Measurements from ENCODE around the gene PLPPR3.
"Not testable (repeated sequence)": the region's sequence is repeated elsewhere in the genome, so short reads cannot be mapped to it uniquely, and the experiment has no call there.

Gene PLPPR3

DNA sequence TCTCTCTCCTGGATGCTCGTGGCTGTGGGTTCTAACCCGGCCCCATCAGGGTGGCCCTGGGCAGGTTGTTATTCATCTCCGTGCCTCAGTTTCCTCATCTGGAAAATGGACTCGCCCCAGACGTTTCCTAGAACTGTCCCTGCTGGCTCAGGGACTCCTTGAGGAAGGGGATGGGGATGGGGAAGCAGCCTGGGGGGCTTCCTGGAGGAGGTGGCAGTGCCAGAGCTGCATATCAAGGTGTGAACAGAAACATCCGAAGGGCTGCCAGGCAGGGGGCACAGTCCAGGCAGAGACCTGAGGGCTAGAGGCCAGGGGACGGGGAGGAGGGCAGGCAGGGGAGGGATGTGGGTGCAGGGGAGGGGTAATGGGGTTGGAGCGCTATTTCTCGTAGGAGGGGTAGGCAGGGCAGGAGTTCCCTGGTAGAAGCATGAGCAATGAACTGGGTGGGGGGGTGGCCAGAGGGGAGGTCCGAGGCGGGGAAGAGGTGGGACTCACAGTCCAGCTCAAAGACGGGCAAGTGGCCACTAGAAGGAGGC lies 26.7 kb upstream of the PLPPR3 start:
- Histone ChIP-seq H3K36me3 (ENCODE audit: insufficient read depth, low read length) (no peaks in the 10 kb centered on the region), H3K9me3 (ENCODE audit: control insufficient read depth, insufficient read depth, low read length) (no peaks in the 10 kb centered on the region), H3K4me1 (ENCODE audit: insufficient read depth, low read length) (peaks cover 6% of the 10 kb centered on the region; the same call in 1 of the 2 replicates), H3K9ac (ENCODE audit: low read depth, low read length) (no peak overlapping the region)

DNA sequence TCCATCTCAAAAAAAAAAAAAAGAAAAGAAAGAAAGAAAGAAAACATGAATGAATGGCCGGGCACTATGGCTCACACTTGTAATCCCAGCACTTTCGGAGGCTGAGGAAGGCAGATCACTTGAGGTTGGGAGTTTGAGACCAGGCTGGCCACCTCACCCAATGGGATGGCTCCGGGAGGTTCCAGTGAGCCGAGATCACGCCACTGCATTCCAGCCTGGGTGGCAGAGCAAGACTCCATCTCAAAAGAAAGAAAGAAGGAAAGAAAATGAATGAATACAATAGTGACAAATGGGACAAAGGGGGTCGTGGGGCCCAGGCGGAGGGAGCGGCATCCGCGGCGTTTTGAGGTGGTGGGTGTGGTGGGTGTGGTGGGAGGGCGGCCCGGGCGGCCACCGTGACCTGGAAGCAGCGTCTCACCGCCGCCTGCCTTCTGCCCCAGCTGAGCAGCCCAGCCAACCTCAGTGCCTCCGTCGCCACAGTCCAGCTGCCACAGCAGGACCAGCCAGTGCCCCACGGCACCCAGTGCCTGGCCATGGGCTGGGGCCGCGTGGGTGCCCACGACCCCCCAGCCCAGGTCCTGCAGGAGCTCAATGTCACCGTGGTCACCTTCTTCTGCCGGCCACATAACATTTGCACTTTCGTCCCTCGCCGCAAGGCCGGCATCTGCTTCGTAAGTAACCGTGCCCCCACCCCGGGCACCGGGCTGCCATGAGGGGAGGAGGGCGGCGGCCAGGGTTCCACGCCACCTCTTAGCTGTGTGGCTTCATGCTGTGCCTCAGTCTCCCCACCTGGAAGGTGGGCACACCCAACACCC lies 24.2 kb upstream of the PLPPR3 start:
- no peaks in the 10 kb centered on the region for H3K36me3 ChIP-seq (ENCODE audit: insufficient read depth, low read length)
- no peak overlapping the region for H3K9ac ChIP-seq (ENCODE audit: low read depth, low read length)
- H3K9me3 ChIP-seq (ENCODE audit: control insufficient read depth, insufficient read depth, low read length): no peaks in the 10 kb centered on the region
- H3K4me1 ChIP-seq (ENCODE audit: insufficient read depth, low read length): peaks cover 6% of the 10 kb centered on the region; the same call in 1 of the 2 replicates

DNA sequence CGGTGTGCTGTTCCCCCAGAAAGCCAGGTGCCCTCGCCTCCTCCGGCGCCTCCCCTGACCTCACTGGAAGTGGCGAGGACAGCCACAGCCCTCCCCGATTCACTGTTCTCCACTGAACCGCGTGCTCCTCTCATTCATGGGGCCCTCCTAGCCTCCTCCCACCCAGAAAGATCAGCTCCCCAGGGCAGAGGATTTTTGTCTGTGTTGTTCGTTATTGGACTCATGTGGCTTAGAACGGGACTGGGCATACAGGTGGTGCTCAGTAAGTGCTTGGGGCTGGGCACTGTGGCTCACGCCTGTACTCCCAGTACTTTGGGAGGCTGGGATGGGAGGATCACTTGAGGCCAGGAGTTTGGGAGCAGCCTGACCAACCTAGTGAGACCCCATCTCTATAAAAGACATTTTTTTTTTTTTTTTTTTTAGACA lies 22.8 kb upstream of the PLPPR3 start:
- H3K9ac ChIP-seq (ENCODE audit: low read depth, low read length): no peak overlapping the region
- H3K36me3 ChIP-seq (ENCODE audit: insufficient read depth, low read length): no peaks in the 10 kb centered on the region
- no peaks in the 10 kb centered on the region for H3K4me1 ChIP-seq (ENCODE audit: insufficient read depth, low read length)
- no peaks in the 10 kb centered on the region for H3K9me3 ChIP-seq (ENCODE audit: control insufficient read depth, insufficient read depth, low read length)

DNA sequence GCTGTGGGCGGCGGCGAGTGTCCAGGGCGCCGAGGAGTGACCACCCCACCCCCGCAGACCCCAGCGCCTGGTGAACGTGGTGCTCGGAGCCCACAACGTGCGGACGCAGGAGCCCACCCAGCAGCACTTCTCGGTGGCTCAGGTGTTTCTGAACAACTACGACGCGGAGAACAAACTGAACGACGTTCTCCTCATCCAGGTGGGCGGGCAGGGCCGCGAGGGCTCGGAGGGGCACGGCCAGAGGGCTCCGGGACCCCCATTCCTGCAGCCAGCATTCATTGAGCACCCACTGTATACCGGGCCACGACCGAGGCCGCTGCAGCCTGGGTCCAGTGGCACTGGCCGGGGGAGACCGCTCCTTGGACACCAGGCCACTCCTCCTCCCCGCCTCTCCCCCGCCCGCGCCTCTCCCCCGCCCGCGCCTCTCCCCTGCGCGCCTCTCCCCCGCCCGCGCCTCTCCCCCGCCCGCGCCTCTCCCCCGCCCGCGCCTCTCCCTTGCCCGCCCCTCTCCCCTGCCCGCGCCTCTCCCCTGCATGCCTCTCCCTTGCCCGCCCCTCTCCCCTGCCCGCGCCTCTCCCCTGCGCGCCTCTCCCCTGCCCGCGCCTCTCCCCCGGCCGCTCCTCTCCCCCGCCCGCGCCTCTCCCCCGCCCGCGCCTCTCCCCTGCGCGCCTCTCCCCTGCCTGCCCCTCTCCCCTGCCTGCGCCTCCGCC lies 22.2 kb upstream of the PLPPR3 start:
- Histone ChIP-seq H3K9ac (ENCODE audit: low read depth, low read length) (peak overlapping the region; percentile 45; the same call in 1 of the 2 replicates), H3K9me3 (ENCODE audit: control insufficient read depth, insufficient read depth, low read length) (no peaks in the 10 kb centered on the region), H3K4me1 (ENCODE audit: insufficient read depth, low read length) (no peaks in the 10 kb centered on the region), H3K36me3 (ENCODE audit: insufficient read depth, low read length) (no peaks in the 10 kb centered on the region)

DNA sequence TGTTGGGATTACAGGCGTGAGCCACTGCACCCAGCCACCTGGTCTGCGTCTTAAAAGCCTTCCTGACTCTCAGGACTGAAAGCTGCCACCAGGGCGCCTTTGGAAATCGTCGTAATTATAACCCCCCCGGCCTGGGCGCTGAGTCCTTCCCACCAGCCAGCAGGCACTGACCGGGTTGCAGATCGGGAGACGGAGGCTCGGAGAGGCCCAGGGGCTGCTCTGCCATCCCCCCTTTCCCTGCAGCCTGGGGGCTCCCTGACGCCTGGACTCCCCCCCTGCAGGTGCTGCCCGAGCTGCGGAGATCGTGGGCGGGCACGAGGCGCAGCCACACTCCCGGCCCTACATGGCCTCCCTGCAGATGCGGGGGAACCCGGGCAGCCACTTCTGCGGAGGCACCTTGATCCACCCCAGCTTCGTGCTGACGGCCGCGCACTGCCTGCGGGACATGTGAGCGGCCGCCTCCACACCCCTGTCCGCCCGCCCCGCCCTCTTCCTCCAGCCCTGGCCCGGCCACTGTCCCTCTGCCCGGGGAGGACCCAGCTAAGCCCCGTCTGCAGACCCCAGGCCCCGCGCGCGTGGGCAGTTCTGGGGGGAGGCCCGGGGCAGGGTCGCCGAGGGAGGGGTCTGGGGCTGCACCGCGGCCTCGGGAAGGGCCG lies 21.6 kb upstream of the PLPPR3 start:
- Histone ChIP-seq H3K9me3 (ENCODE audit: control insufficient read depth, insufficient read depth, low read length) (no peaks in the 10 kb centered on the region), H3K9ac (ENCODE audit: low read depth, low read length) (peak overlapping the region; percentile 45; the same call in 1 of the 2 replicates), H3K4me1 (ENCODE audit: insufficient read depth, low read length) (no peaks in the 10 kb centered on the region), H3K36me3 (ENCODE audit: insufficient read depth, low read length) (no peaks in the 10 kb centered on the region)

DNA sequence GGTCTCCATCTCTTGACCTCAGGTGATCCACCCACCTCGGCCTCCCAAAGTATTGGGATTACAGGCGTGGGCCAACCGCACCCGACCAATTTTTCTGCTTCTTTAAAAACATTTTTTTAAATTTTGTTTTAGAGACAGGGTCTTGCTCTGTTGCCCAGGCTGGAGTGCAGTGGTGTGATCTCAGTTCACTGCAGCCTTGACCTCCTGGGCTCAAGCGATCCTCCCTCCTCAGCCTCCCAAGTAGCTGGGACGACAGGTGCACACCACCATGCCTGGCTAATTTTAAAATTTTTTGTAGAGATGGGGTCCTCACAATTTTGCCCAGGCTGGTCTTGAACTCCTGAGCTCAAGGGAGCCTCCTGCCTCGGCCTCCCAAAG lies 21.0 kb upstream of the PLPPR3 start:
- H3K36me3 ChIP-seq (ENCODE audit: insufficient read depth, low read length); H3K9me3 ChIP-seq (ENCODE audit: control insufficient read depth, insufficient read depth, low read length); H3K4me1 ChIP-seq (ENCODE audit: insufficient read depth, low read length): not testable (repeated sequence)
- peak overlapping the region; percentile 45; the same call in 1 of the 2 replicates for H3K9ac ChIP-seq (ENCODE audit: low read depth, low read length)

DNA sequence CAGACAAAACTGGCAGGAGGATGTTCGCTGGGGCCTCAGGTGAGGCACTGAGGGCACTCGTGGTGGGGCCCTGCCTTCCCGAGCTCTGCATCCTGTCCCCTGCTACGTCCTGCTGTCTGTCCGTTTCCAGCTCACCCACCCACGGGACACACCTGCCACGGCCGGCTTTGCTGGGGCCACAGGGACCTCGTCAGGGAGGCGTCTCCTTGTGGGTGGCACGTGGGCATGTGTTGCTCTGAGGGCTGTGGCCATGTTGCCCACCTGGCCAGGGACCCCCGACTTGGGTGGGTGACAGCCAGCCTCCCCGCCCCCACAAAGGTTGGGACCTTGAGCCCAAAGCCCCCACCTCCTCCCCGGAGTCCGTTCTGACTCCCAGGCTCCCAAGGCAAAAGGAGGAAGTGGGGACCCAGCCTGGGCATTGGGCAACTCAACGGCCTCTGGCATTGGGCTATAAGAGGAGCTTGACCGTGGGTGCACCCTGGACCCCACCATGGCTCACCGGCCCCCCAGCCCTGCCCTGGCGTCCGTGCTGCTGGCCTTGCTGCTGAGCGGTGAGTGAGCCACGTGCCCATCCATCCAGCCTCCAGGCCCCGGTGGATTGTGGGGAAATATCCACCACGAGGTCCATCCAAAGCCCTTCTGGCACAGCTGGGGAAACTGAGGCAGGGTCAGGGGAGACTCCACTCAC lies 18.9 kb upstream of the PLPPR3 start, which contains the start of gene PRTN3:
Gene PRTN3, plus strand, starts transcription at position 481 of the 688 bp plus-strand sequence. Its CDS starts 10 bp downstream, at position 491.
- Histone ChIP-seq H3K36me3 (ENCODE audit: insufficient read depth, low read length) (no peaks in the 10 kb centered on the region), H3K9me3 (ENCODE audit: control insufficient read depth, insufficient read depth, low read length) (no peaks in the 10 kb centered on the region), H3K9ac (ENCODE audit: low read depth, low read length) (no peak within 1 kb of the TSS), H3K4me1 (ENCODE audit: insufficient read depth, low read length) (no peaks in the 10 kb centered on the region)

DNA sequence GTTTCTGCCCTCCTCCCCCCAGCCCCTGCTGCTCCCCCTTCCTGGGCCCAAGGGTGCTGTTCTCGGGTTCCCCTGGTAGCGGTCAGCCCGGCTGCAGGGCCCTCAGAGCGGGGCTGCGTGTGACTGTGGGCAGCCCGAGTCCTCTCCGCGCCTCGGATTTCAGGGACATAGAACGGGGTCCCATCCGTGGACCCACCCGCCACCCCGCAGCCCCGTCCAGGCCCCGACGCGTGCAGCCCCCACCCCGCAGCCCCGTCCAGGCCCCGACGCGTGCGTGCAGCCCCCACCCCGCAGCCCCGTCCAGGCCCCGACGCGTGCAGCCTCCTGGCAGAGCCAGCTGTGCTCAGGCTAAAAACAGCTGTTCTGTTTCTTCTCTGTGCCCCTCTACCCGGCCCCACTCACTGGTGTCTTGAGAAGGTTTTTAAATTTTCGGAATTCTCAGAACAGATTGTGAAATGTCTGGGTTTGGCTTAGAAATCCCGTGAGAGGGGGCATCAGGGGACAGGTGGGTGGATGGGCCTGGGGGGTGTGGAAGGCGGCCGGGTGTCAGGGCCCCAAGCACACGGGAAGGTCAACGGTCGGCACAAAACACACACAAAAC lies 13.6 kb upstream of the PLPPR3 start:
- H3K36me3 ChIP-seq (ENCODE audit: insufficient read depth, low read length): no peaks in the 10 kb centered on the region
- H3K9me3 ChIP-seq (ENCODE audit: control insufficient read depth, insufficient read depth, low read length): no peaks in the 10 kb centered on the region
- H3K4me1 ChIP-seq (ENCODE audit: insufficient read depth, low read length): no peaks in the 10 kb centered on the region
- no peak overlapping the region for H3K9ac ChIP-seq (ENCODE audit: low read depth, low read length)

DNA sequence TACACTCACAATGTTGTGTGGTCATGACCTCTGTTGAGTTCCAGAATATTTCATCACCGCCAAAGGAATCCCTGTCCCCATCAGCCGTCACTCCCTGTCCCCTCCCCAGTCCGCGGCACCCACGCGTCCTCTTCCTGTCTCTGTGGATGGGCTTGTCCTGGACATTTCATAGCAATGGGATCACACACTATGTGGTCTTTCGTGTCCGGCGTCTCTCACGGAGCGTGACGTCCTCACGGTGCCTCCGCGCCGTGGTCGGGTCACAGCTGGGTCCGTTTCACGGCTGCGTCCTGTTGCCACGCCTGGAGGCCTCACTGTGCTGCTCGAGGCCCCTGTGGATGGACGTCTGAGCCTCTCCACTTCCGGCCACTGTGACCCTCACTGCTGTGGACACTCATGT lies 12.5 kb upstream of the PLPPR3 start:
- H3K9ac ChIP-seq (ENCODE audit: low read depth, low read length): no peak overlapping the region
- H3K4me1 ChIP-seq (ENCODE audit: insufficient read depth, low read length): no peaks in the 10 kb centered on the region
- no peaks in the 10 kb centered on the region for H3K9me3 ChIP-seq (ENCODE audit: control insufficient read depth, insufficient read depth, low read length)
- H3K36me3 ChIP-seq (ENCODE audit: insufficient read depth, low read length): no peaks in the 10 kb centered on the region

DNA sequence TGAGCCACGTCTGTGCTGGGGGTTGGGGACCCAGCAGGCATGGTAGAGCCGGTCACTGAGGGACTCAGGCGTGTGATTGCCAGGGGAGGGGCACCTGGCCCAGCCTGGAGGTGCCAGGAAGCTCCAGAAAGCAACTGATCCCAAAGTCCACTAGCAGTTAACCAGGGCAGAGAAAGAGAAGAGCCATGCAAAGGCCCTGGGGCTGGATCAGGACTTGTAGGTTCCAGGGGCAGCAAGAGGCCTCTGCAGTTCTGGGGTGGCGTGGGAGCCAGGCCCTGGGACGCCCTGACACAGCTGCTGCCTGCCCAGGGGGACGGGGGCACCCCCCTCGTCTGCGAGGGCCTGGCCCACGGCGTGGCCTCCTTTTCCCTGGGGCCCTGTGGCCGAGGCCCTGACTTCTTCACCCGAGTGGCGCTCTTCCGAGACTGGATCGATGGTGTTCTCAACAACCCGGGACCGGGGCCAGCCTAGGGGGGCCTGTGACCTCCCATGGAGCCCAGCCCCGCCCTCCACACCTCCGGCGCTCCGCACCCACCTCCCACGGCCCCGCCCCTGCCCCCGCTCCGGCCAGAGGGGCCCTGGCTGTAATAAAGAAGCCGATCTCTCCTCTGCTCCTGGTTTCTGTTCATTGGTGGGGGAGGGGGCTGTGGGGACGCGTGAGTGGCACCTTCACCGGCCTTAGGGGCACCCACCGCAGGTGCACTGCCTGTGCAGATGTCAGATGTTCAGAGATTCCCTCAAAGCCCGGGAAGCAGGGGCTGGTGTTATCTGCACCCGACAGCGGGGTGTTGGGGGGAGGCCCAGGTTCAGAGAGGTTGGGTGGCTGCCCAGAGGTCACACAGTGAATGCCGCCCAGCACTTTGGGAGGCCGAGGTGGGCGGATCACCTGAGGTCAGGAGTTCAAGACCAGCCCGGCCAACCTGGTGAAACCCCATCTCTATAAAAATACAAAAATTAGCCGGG lies 9.9 kb upstream of the PLPPR3 start:
- no peaks in the 10 kb centered on the region for H3K4me1 ChIP-seq (ENCODE audit: insufficient read depth, low read length)
- H3K36me3 ChIP-seq (ENCODE audit: insufficient read depth, low read length): no peaks in the 10 kb centered on the region
- H3K9me3 ChIP-seq (ENCODE audit: control insufficient read depth, insufficient read depth, low read length): no peaks in the 10 kb centered on the region
- H3K9ac ChIP-seq (ENCODE audit: low read depth, low read length): no peak overlapping the region

DNA sequence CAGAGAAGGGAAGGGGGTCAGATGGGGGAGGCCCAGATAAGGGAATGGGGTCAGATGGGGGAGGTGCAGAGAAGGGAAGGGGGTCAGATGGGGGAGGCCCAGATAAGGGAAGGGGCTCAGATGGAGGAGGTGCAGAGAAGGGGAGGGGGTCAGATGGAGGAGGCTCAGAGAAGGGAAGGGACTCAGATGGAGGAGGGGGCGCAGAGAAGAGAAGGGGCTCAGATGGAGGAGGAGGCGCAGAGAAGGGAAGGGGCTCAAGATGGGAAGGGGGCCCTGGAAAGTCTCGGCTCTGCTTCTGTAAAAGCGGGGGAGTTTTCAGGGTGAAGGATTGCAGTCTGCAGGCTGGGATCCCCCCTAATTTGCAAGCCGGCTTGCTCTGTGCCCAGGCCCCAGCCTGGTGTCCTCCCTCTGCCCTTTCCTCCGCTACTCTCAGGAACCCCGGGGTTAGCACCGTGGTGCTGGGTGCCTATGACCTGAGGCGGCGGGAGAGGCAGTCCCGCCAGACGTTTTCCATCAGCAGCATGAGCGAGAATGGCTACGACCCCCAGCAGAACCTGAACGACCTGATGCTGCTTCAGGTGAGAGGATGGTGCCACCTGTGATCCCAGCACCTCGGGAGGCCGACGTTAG lies 7.5 kb upstream of the PLPPR3 start:
- Histone ChIP-seq H3K9me3 (ENCODE audit: control insufficient read depth, insufficient read depth, low read length) (no peaks in the 10 kb centered on the region), H3K4me1 (ENCODE audit: insufficient read depth, low read length) (no peaks in the 10 kb centered on the region), H3K9ac (ENCODE audit: low read depth, low read length) (no peak overlapping the region), H3K36me3 (ENCODE audit: insufficient read depth, low read length) (no peaks in the 10 kb centered on the region)

DNA sequence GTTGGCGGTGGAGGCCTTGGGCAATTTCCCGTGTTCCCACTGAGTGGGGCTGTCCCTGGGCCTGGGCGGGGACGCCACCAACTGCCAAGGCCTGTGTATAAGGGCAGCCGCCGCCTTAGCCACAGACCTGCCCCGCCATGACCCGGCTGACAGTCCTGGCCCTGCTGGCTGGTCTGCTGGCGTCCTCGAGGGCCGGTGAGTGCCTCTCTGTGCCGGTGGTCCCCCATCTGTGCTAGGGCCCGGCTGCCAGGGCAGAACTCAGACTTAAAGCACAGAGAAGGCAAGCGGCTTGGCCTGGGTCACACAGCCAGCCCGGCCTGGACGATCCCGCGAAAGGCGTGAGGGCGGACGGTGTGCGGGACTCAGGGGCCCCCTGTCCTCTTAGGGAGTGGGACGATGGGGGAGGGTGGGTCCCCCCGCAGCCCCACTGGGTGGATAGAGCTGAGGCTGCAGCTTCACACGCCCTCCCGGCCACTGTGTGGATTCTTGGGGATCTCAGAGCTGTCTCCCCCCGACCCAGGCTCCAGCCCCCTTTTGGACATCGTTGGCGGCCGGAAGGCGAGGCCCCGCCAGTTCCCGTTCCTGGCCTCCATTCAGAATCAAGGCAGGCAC lies 6.1 kb upstream of the PLPPR3 start, which contains the start of gene AZU1:
Gene AZU1, plus strand, starts transcription at position 128 of the 612 bp plus-strand sequence. Its CDS starts 10 bp downstream, at position 138.
- no peaks in the 10 kb centered on the region; the same call in 1 of the 2 replicates for H3K4me1 ChIP-seq (ENCODE audit: insufficient read depth, low read length)
- no peaks in the 10 kb centered on the region for H3K36me3 ChIP-seq (ENCODE audit: insufficient read depth, low read length)
- H3K9me3 ChIP-seq (ENCODE audit: control insufficient read depth, insufficient read depth, low read length): no peaks in the 10 kb centered on the region
- H3K9ac ChIP-seq (ENCODE audit: low read depth, low read length): no peak within 1 kb of the TSS

All from ES-I3 (cell line).